A549 (cell line): ENCODE measurements around the gene TPCN2.

Experiments
- CEBPB ChIP-seq, 2 experiments: fragments of >200 bp in 1 of 2; sonication (Bioruptor Twin) in 1 of 2; formaldehyde crosslinking in 1 of 2; IDR thresholded peaks; 2 replicates each; pipeline ENCODE4 v1.6.1; 2012 to 2016
- CTCF ChIP-seq: fragments of >200 bp; sonication (Bioruptor Twin); formaldehyde crosslinking; IDR thresholded peaks from 3 replicates; pipeline ENCODE4 v1.5.1; 2016
- EP300 ChIP-seq, 2 experiments: fragments of >200 bp; sonication (Bioruptor Twin); formaldehyde crosslinking; IDR thresholded peaks; 2 replicates in 1 of 2; 3 replicates in 1 of 2; pipeline ENCODE4 v1.6.1; 2016 to 2017
- HDAC2 ChIP-seq: fragments of 200-600 bp; sonication (generic); IDR thresholded peaks from 2 replicates; pipeline ENCODE4 v1.6.1; 2016
- MAX ChIP-seq: IDR thresholded peaks from 2 replicates; pipeline ENCODE4 v1.6.1; 2012
- PBX3 ChIP-seq: IDR thresholded peaks from 2 replicates; pipeline ENCODE4 v1.6.1; 2012
- POLR2A ChIP-seq: IDR thresholded peaks from 2 replicates; pipeline ENCODE4 v1.6.1; 2012; ENCODE audit warnings: mild to moderate bottlenecking, low read length
- SMC3 ChIP-seq: fragments of >200 bp; sonication (Bioruptor Twin); formaldehyde crosslinking; IDR thresholded peaks from 3 replicates; pipeline ENCODE4 v1.6.1; 2018; ENCODE audit warnings: inconsistent platforms
- TP53 ChIP-seq: fragments of 250-450 bp; sonication (Bioruptor Pico); IDR thresholded peaks from 2 replicates; pipeline ENCODE4 v1.5.0; 2021; ENCODE audit warnings: mild to moderate bottlenecking, moderate library complexity

DNA sequence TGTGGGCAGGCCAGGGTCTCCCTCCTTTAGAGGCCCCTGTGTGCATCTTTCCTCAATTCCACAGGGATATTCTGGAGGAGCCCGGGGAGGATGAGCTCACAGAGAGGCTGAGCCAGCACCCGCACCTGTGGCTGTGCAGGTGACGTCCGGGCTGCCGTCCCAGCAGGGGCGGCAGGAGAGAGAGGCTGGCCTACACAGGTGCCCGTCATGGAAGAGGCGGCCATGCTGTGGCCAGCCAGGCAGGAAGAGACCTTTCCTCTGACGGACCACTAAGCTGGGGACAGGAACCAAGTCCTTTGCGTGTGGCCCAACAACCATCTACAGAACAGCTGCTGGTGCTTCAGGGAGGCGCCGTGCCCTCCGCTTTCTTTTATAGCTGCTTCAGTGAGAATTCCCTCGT, 39.1 kb downstream of the TPCN2 start:
- no peak for TF ChIP-seq TP53
- no peak for TF ChIP-seq POLR2A
- no peak for TF ChIP-seq CTCF
- no peak for TF ChIP-seq MAX
- TF ChIP-seq EP300 (IDR thresholded peaks at IDR 0.05): no peak
- TF ChIP-seq PBX3: no peak
- no peak for TF ChIP-seq HDAC2
- TF ChIP-seq CEBPB (IDR thresholded peaks at IDR 0.05): no peak
- no peak for TF ChIP-seq SMC3
